Erythroblast (primary cell): ENCODE measurements around the gene CACNA2D2.

Source experiments
- GATA1 ChIP-seq: IDR thresholded peaks from 2 replicates; pipeline ENCODE4 v1.6.1; 2011; ENCODE audit warnings: low read depth, mild to moderate bottlenecking, control low read depth, low read length, moderate library complexity
- POLR2A ChIP-seq: IDR thresholded peaks from 2 replicates; pipeline ENCODE4 v1.6.1; 2011; ENCODE audit warnings: mild to moderate bottlenecking, low read length

- TF ChIP-seq POLR2A (no peak), GATA1 (no peak)
These were observed 49.5 kb downstream of the CACNA2D2 start for GRCh38 chr3:50453907-50454306.
